ENCODE measurements around the gene CDHR1.
"Not testable (repeated sequence)": the region's sequence is repeated elsewhere in the genome, so short reads cannot be mapped to it uniquely, and the experiment has no call there.

The CDHR1 gene

GRCh38 chr10:84194424-84195043 is at the start of gene CDHR1:
CDHR1 (plus strand) TSS chr10:84194537; CDS start chr10:84194761, 224 bp downstream.
- no peak for DNase-seq (ENCODE audit: low read depth, low spot score)

GRCh38 chr10:84147347-84147746 is 47.0 kb upstream of the CDHR1 start:
- DNase-seq (ENCODE audit: low read depth, low spot score): no peak

- peak; percentile 3 for DNase-seq (ENCODE audit: low read depth, low spot score)
Measured at GRCh38 chr10:84148006-84148597, 46.2 kb upstream of the CDHR1 start.

GRCh38 chr10:84149854-84150253 is 44.5 kb upstream of the CDHR1 start:
- no peak for DNase-seq (ENCODE audit: low read depth, low spot score)

- DNase-seq (ENCODE audit: low read depth, low spot score): no peak
Measured at GRCh38 chr10:84152769-84153168, 41.6 kb upstream of the CDHR1 start.

- DNase-seq (ENCODE audit: low read depth, low spot score): no peak
Measured at GRCh38 chr10:84155521-84155920, 38.8 kb upstream of the CDHR1 start.

GRCh38 chr10:84156009-84156408 is 38.3 kb upstream of the CDHR1 start:
- no peak for DNase-seq (ENCODE audit: low read depth, low spot score)

- DNase-seq (ENCODE audit: low read depth, low spot score): no peak
Measured at GRCh38 chr10:84156768-84157167, 37.6 kb upstream of the CDHR1 start.

GRCh38 chr10:84158061-84158460 is 36.3 kb upstream of the CDHR1 start:
- no peak for DNase-seq (ENCODE audit: low read depth, low spot score)

- no peak for DNase-seq (ENCODE audit: low read depth, low spot score)
Measured at GRCh38 chr10:84158550-84158949, 35.8 kb upstream of the CDHR1 start.

GRCh38 chr10:84159076-84159685 is 35.2 kb upstream of the CDHR1 start:
- DNase-seq (ENCODE audit: low read depth, low spot score): no peak

- no peak for DNase-seq (ENCODE audit: low read depth, low spot score)
Measured at GRCh38 chr10:84160663-84161362, 33.5 kb upstream of the CDHR1 start.

GRCh38 chr10:84163996-84164395 is 30.3 kb upstream of the CDHR1 start:
- no peak for DNase-seq (ENCODE audit: low read depth, low spot score)

- no peak for DNase-seq (ENCODE audit: low read depth, low spot score)
Measured at GRCh38 chr10:84164442-84164841, 29.9 kb upstream of the CDHR1 start.

GRCh38 chr10:84166620-84167288 is 27.6 kb upstream of the CDHR1 start:
- DNase-seq (ENCODE audit: low read depth, low spot score): no peak

GRCh38 chr10:84167289-84167653 is 27.1 kb upstream of the CDHR1 start:
- not testable (repeated sequence) for DNase-seq (ENCODE audit: low read depth, low spot score)

- not testable (repeated sequence) for DNase-seq (ENCODE audit: low read depth, low spot score)
Measured at GRCh38 chr10:84168382-84168781, 26.0 kb upstream of the CDHR1 start.

- not testable (repeated sequence) for DNase-seq (ENCODE audit: low read depth, low spot score)
Measured at GRCh38 chr10:84171237-84171636, 23.1 kb upstream of the CDHR1 start.

- not testable (repeated sequence) for DNase-seq (ENCODE audit: low read depth, low spot score)
Measured at GRCh38 chr10:84171700-84172466, 22.5 kb upstream of the CDHR1 start.

GRCh38 chr10:84172467-84173356 is 21.6 kb upstream of the CDHR1 start:
- no peak for DNase-seq (ENCODE audit: low read depth, low spot score)
